Thoracic aorta (tissue), 2 donors: ENCODE data around the gene ZC3H12A. TPM values are rescaled to one million over a fixed set of nuclear protein-coding genes. Genes with fewer than 3 reads are reported as not detected.

Experiments used
- ATAC-seq: fragments of 150-250 bp; one replicate; pipeline ENCODE4 v1.8.0; 2017; ENCODE audit warnings: low read depth; ENCODE audit not compliant: insufficient number of reproducible peaks, low FRiP score
- DNase-seq: peaks from one replicate; pipeline ENCODE4 v3.0.0-alpha.2; 2020; ENCODE audit warnings: low spot score
- H3K27ac ChIP-seq, 2 donors: fragments of 200-600 bp; sonication (generic); 1 replicate in 1 of 2; 2 replicates in 1 of 2; pipeline ENCODE4 v1.5.1; 2016; ENCODE audit warnings: mild to moderate bottlenecking in 2 of 2, moderate library complexity in 2 of 2
- H3K27me3 ChIP-seq: fragments of 200-600 bp; sonication (generic); replicated peaks from 2 replicates; pipeline ENCODE4 v1.6.0; 2016; ENCODE audit warnings: mild to moderate bottlenecking; ENCODE audit not compliant: insufficient read depth
- H3K36me3 ChIP-seq: fragments of 200-600 bp; sonication (generic); one replicate; pipeline ENCODE4 v1.5.1; 2016
- H3K4me1 ChIP-seq, 2 donors: fragments of 200-600 bp; sonication (generic); 1 replicate in 1 of 2; 2 replicates in 1 of 2; pipeline versions ENCODE4 v1.5.1 to v1.6.0; 2016; ENCODE audit warnings: low read depth in 2 of 2, mild to moderate bottlenecking in 1 of 2; ENCODE audit not compliant: control insufficient read depth in 1 of 2
- H3K4me3 ChIP-seq: fragments of 200-600 bp; sonication (generic); 2 replicates; pipeline ENCODE4 v1.5.1; 2016; ENCODE audit warnings: mild to moderate bottlenecking
- H3K9me3 ChIP-seq: fragments of 200-600 bp; sonication (generic); 2 replicates; pipeline ENCODE4 v1.5.1; 2016
- CTCF ChIP-seq: fragments of 200-600 bp; sonication (generic); IDR thresholded peaks from one replicate; pipeline ENCODE4 v1.5.1; 2019; ENCODE audit warnings: antibody characterized with exemption
- total RNA-seq, 2 donors: library from RNA; depleted of rRNA; stranded (reverse); fragments of >200 nt; gene quantifications; one replicate each; pipeline versions ENCODE4 v1.1.0 to v1.2.3, GENCODE V29; 2016

The ZC3H12A gene
- total RNA-seq, 2 donors from 2014 or later: 22.1 to 32.4 TPM

GRCh38 chr1:37433171-37433570 is 41.2 kb upstream of the ZC3H12A start:
- Histone ChIP-seq H3K4me3 (no peak overlapping the region), H3K27ac (no peak overlapping the region), H3K36me3 (no peaks in the 10 kb centered on the region), H3K4me1 (no peaks in the 10 kb centered on the region), H3K27me3 (no peaks in the 10 kb centered on the region), H3K9me3 (no peaks in the 10 kb centered on the region)
- ATAC-seq (no peak), DNase-seq (no peak)
- no peak for TF ChIP-seq CTCF

DNA sequence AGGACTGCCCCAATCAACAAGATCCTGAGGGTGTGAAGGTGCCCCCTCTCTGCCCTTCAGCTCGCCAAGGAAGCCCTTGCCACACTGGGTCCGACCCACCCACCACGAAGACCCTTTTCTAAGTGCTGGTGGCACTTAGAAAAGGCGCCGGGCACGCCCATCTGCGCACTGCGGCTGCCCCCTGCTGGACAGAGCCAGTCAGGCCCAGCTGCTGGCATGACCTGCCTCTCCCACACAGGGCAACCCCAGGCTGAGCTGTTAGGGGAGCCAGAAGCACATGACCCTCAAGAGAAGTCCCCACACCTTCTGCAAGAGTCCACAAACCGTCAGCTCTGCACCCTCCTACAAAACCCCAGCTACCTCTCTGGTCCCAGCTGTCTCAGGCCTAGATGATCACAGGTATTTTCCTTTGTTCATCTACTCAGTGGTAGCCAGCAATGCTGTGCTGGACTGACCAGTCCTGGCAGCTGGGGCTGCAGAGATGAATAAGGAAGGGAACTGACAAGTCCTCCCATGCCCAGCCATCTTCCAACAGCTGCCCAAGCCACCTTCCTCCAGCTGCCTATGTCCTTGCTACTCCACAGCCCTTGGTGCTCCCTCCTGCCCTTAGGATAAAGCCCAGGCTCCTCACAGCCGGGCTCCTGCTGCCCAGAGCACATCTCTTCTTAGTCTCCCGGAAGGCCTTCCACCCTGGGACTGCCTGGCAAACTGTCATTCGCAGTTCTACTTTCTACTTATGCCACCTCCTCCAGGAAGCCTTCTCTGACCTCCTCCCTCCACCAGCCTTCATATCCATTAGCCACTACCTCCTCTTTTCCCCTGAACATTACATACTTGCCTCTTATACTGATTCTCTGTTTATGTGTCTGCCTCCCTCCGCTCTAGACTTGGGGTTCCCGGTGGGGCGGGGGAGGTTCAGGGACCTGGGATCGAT is 39.8 kb upstream of the ZC3H12A start:
- H3K4me3 ChIP-seq: no peak overlapping the region
- peak; percentile 50 for ATAC-seq
- no peaks in the 10 kb centered on the region for H3K9me3 ChIP-seq
- no peak overlapping the region for H3K27ac ChIP-seq
- H3K27me3 ChIP-seq: no peaks in the 10 kb centered on the region
- TF ChIP-seq CTCF: peak; percentile 85
- DNase-seq: no peak
- no peaks in the 10 kb centered on the region for H3K36me3 ChIP-seq
- H3K4me1 ChIP-seq: no peaks in the 10 kb centered on the region

DNA sequence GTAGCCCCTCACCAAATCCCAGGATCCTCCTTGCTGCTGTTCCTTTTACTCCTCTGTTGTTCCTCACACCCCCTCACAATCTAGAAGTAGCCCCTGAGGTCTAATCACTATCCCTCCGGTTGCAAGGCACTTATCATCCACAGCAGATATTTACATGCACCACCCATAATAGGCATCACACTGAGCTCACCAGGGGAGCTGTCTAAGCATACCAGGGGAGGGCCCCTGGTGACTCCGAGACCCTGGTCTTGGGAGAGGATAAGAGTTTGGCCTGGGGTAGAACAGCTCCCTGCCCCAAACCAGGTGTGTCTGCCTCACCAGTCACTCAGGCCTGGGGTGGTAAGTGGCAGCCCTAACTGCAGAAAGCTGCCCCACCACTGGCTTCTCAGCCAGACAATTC is 37.3 kb upstream of the ZC3H12A start:
- H3K27me3 ChIP-seq: no peaks in the 10 kb centered on the region
- no peaks in the 10 kb centered on the region for H3K36me3 ChIP-seq
- DNase-seq (no peak), ATAC-seq (no peak)
- H3K4me3 ChIP-seq: no peak overlapping the region
- no peaks in the 10 kb centered on the region for H3K9me3 ChIP-seq
- no peak for TF ChIP-seq CTCF
- no peak overlapping the region for H3K27ac ChIP-seq
- no peaks in the 10 kb centered on the region for H3K4me1 ChIP-seq

GRCh38 chr1:37438037-37438868 is 36.1 kb upstream of the ZC3H12A start:
- Histone ChIP-seq H3K27ac (no peak overlapping the region), H3K4me1 (no peaks in the 10 kb centered on the region), H3K4me3 (no peak overlapping the region), H3K27me3 (no peaks in the 10 kb centered on the region), H3K36me3 (no peaks in the 10 kb centered on the region), H3K9me3 (no peaks in the 10 kb centered on the region)
- no peak for TF ChIP-seq CTCF
- DNase-seq (no peak), ATAC-seq (no peak)

- Histone ChIP-seq H3K36me3 (no peaks in the 10 kb centered on the region), H3K27me3 (no peaks in the 10 kb centered on the region), H3K4me3 (no peak overlapping the region), H3K4me1 (no peaks in the 10 kb centered on the region), H3K27ac (no peak overlapping the region), H3K9me3 (no peaks in the 10 kb centered on the region)
- TF ChIP-seq CTCF: no peak
- ATAC-seq: no peak
- no peak for DNase-seq
These were observed 35.5 kb upstream of the ZC3H12A start for GRCh38 chr1:37438869-37439343.
